Heart left ventricle (tissue), 13 donors: Measurements from ENCODE around the gene MUC4.

Source experiments
- POLR2A ChIP-seq, 2 donors: fragments of 450-650 bp; IDR thresholded peaks; one replicate each; pipeline ENCODE4 v1.6.1; 2017; ENCODE audit warnings: antibody characterized with exemption in 2 of 2, mild to moderate bottlenecking in 2 of 2, moderate library complexity in 2 of 2
- TF ChIP-seq, protein P1 (sequence below), 12 donors: fragments of 200-600 bp; sonication (generic) in 4 of 12; IDR thresholded peaks; one replicate each; pipeline versions ENCODE4 v1.5.0 to v1.8.0; 2018 to 2022; ENCODE audit warnings: antibody characterized with exemption in 12 of 12, mild to moderate bottlenecking in 5 of 12
- donor health status: ischemic (EF 13 %, LVEDD 7.1; RV severe dilation, severe dysfunction).
- donor health status: DM: no; HTN: yes; CAD: no.
- donor health status: DM: no; HTN: no; CAD: no.
- donor health status: ischemic (EF 25% LVEDD 6.9; RV normal size, moderate dysfunction).
- donor health status: ischemic (EF 25% LVEDD 5.7; RV mildly dilated, moderate dysfunction).
- donor health status: ischemic (EF 35%, LVEDD 5.7; RV mildly dilated, moderate dysfunction).
- donor health status: nonischemic (EF 11% LVEDD 7.7; RV severe dilation, severe dysfunction).
- donor health status: DM: yes; HTN: yes; CAD: no.
- donor health status: PGD.
- donor health status: ischemic (EF 29% LVEDD 5.4; RV normal size, mild dysfunction).
- donor health status: nonischemic (EF 23%, LVEDD 6.1; RV moderate dilation, normal function).

DNA sequence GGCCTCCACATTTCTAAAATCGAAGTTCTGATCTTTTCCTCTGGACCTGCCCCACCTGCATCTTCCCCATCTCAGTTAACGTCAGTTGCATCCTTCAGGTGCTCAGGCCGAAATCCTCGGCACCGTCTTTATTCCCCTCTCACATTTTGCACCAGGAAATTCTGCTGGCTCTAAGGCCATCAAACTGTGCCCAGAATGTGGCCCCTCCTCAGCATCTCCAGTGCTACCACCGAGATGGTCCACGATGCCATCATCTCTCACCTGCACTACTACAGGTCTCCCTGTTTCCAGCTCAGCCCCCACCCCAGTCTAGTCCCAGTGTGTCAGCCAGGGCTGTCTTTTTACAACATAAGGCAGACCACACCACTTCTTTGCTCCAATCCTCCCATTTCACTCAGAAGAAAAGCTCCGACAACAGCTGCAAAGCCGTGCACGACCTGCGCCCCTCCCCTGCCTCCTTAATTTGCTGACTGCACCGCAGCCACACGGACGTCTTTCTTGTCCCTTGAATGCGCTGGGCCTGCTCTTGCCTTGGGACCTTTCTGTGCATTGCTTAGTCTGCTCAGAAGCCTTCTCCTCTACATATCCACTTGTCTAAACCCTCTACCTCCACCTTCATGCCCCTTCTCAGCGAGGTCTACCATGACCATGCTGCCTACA is 76.6 kb downstream of the MUC4 start:
- TF ChIP-seq POLR2A (IDR thresholded peaks at IDR 0.05), result no peak
- TF ChIP-seq, protein P1, sequence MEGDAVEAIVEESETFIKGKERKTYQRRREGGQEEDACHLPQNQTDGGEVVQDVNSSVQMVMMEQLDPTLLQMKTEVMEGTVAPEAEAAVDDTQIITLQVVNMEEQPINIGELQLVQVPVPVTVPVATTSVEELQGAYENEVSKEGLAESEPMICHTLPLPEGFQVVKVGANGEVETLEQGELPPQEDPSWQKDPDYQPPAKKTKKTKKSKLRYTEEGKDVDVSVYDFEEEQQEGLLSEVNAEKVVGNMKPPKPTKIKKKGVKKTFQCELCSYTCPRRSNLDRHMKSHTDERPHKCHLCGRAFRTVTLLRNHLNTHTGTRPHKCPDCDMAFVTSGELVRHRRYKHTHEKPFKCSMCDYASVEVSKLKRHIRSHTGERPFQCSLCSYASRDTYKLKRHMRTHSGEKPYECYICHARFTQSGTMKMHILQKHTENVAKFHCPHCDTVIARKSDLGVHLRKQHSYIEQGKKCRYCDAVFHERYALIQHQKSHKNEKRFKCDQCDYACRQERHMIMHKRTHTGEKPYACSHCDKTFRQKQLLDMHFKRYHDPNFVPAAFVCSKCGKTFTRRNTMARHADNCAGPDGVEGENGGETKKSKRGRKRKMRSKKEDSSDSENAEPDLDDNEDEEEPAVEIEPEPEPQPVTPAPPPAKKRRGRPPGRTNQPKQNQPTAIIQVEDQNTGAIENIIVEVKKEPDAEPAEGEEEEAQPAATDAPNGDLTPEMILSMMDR (IDR thresholded peaks at IDR 0.05), result no peak
